Keratinocyte (primary cell): ENCODE data around the gene NLK. TPM values are rescaled to one million over a fixed set of nuclear protein-coding genes. Genes with fewer than 3 reads are reported as not detected.

Source experiments
- DNase-seq: peaks from one replicate; pipeline ENCODE4 v3.0.0-alpha.2; 2011; ENCODE audit warnings: low read depth, missing footprints, low spot score
- FAIRE-seq: peaks from 2 replicates; lab custom pipeline; 2011; peaks lifted over from hg19 to GRCh38; lab: Jason Lieb, UNC
- H2AFZ ChIP-seq: 2 replicates; pipeline ENCODE4 v1.6.0; 2012; ENCODE audit warnings: low read length, control low read depth, inconsistent platforms; ENCODE audit not compliant: control insufficient read depth
- H3K27ac ChIP-seq: 2 replicates; pipeline ENCODE4 v1.5.1; 2011; ENCODE audit warnings: low read length; ENCODE audit not compliant: control insufficient read depth, insufficient read depth
- H3K27me3 ChIP-seq: 3 replicates; pipeline ENCODE4 v1.6.0; 2011; ENCODE audit warnings: low read length; ENCODE audit not compliant: control insufficient read depth, insufficient read depth; ENCODE audit errors: extremely low read depth
- H3K36me3 ChIP-seq, 2 experiments: 2 replicates in 1 of 2; 3 replicates in 1 of 2; pipeline ENCODE4 v1.5.1; 2011; ENCODE audit warnings: low read length in 2 of 2, mild to moderate bottlenecking in 1 of 2; ENCODE audit not compliant: control insufficient read depth in 2 of 2, insufficient read depth in 2 of 2; ENCODE audit errors: extremely low read depth in 1 of 2
- H3K4me1 ChIP-seq: 3 replicates; pipeline ENCODE4 v1.5.1; 2011; ENCODE audit warnings: low read length; ENCODE audit not compliant: control insufficient read depth, insufficient read depth; ENCODE audit errors: extremely low read depth
- H3K4me2 ChIP-seq: 3 replicates; pipeline ENCODE4 v1.6.0; 2011; ENCODE audit warnings: low read depth, low read length; ENCODE audit not compliant: control insufficient read depth, insufficient read depth; ENCODE audit errors: extremely low read depth
- H3K4me3 ChIP-seq, 3 experiments: fragments of 200-600 bp in 1 of 3; sonication (generic) in 1 of 3; 2 replicates in 2 of 3; 3 replicates in 1 of 3; pipeline ENCODE4 v1.5.1; 2011 to 2016; ENCODE audit warnings: low read length in 3 of 3, mild to moderate bottlenecking in 3 of 3, control low read depth in 2 of 3, inconsistent platforms in 1 of 3, low read depth in 1 of 3, mixed read lengths in 1 of 3, mixed run types in 1 of 3, moderate library complexity in 1 of 3; ENCODE audit not compliant: control insufficient read depth in 2 of 3, insufficient read depth in 2 of 3; ENCODE audit errors: extremely low read depth in 1 of 3
- H3K79me2 ChIP-seq: 2 replicates; pipeline ENCODE4 v1.6.0; 2012; ENCODE audit warnings: low read length; ENCODE audit not compliant: control insufficient read depth, insufficient read depth
- H3K9ac ChIP-seq: 3 replicates; pipeline ENCODE4 v1.6.0; 2011; ENCODE audit warnings: low read length; ENCODE audit not compliant: control insufficient read depth, insufficient read depth; ENCODE audit errors: extremely low read depth
- H3K9me1 ChIP-seq: 3 replicates; pipeline ENCODE4 v1.6.0; 2011; ENCODE audit warnings: low read length; ENCODE audit not compliant: control insufficient read depth, insufficient read depth; ENCODE audit errors: extremely low read depth
- H3K9me3 ChIP-seq: 2 replicates; pipeline ENCODE4 v1.5.1; 2012; ENCODE audit warnings: low read depth, low read length; ENCODE audit not compliant: control insufficient read depth
- H4K20me1 ChIP-seq: 3 replicates; pipeline ENCODE4 v1.6.0; 2011; ENCODE audit warnings: low read length; ENCODE audit not compliant: control insufficient read depth, insufficient read depth; ENCODE audit errors: extremely low read depth
- CTCF ChIP-seq, 3 experiments: IDR thresholded peaks in 1 of 3; conservative IDR thresholded peaks in 1 of 3; optimal IDR thresholded peaks in 1 of 3; 2 replicates in 2 of 3; 3 replicates in 1 of 3; pipeline versions ENCODE3 to v1.5.1; 2011; ENCODE audit warnings: low read length in 3 of 3, mild to moderate bottlenecking in 3 of 3, moderate library complexity in 2 of 3, control low read depth in 1 of 3, inconsistent platforms in 1 of 3; ENCODE audit not compliant: insufficient read depth in 2 of 3; ENCODE audit errors: extremely low read depth in 1 of 3
- EZH2 ChIP-seq: IDR thresholded peaks from one replicate; pipeline ENCODE4 v1.6.1; 2012; ENCODE audit warnings: inconsistent platforms, mild to moderate bottlenecking, low read length, moderate library complexity
- dilution Hi-C: fragments of 300-500 bp; cut with MboI; formaldehyde crosslinking; loops from one replicate; pipeline ENCODE4 v1.7.0; 2020; ENCODE audit warnings: low sequenced_read_pairs; ENCODE audit not compliant: extremely low pct_ligation_motif_present
- polyA plus RNA-seq, 5 experiments: library from polyadenylated mRNA; depleted of rRNA in 3 of 5; stranded (reverse) in 3 of 5; stranded (forward) in 1 of 5; unstranded in 1 of 5; fragments of >200 nt; gene quantifications; 1 replicate in 1 of 5; 2 replicates in 3 of 5; 3 replicates in 1 of 5; pipeline versions ENCODE4 v1.2.1 to v1.2.3, GENCODE V29; 2011 to 2012; ENCODE audit warnings: missing spikeins in 2 of 5, low read depth in 1 of 5, low replicate concordance in 1 of 5

Gene NLK
- polyA plus RNA-seq, 1 donor (not counting 4 experiments of a cell fraction or from before 2014, with no cell fraction given) = 20.9 TPM

GRCh38 chr17:27993723-27994310 lies 48.7 kb upstream of the NLK start:
- dilution Hi-C loops = no loop called here
- H3K79me2 ChIP-seq = no peaks in the 10 kb centered on the region
- H3K4me2 ChIP-seq = no peak overlapping the region
- H3K27ac ChIP-seq = no peak overlapping the region
- peaks cover 19% of the 10 kb centered on the region for H3K4me1 ChIP-seq
- TF ChIP-seq CTCF (optimal IDR thresholded peaks at IDR 0.05 in 1 of 3, IDR thresholded peaks at IDR 0.05 in 1 of 3, conservative IDR thresholded peaks at IDR 0.05 in 1 of 3; ENCODE audit: extremely low read depth in 1 of 3, insufficient read depth in 2 of 3, low read length in 3 of 3) (no peak), EZH2 (no peak)
- H4K20me1 ChIP-seq = no peaks in the 10 kb centered on the region
- H3K36me3 ChIP-seq = no peaks in the 10 kb centered on the region
- no peak overlapping the region for H2AFZ ChIP-seq
- H3K27me3 ChIP-seq = peaks cover 2% of the 10 kb centered on the region
- no peak for FAIRE-seq
- no peaks in the 10 kb centered on the region for H3K9me1 ChIP-seq
- no peak overlapping the region for H3K9ac ChIP-seq
- no peaks in the 10 kb centered on the region for H3K9me3 ChIP-seq
- H3K4me3 ChIP-seq = no peak overlapping the region
- no peak for DNase-seq

- no peaks in the 10 kb centered on the region for H4K20me1 ChIP-seq
- no peaks in the 10 kb centered on the region for H3K9me1 ChIP-seq
- H3K4me3 ChIP-seq = no peak overlapping the region
- dilution Hi-C loops = no loop called here
- no peaks in the 10 kb centered on the region for H3K79me2 ChIP-seq
- H3K36me3 ChIP-seq = no peaks in the 10 kb centered on the region
- TF ChIP-seq CTCF (optimal IDR thresholded peaks at IDR 0.05 in 1 of 3, IDR thresholded peaks at IDR 0.05 in 1 of 3, conservative IDR thresholded peaks at IDR 0.05 in 1 of 3; ENCODE audit: extremely low read depth in 1 of 3, insufficient read depth in 2 of 3, low read length in 3 of 3) = no peak
- TF ChIP-seq EZH2 = no peak
- peaks cover 5% of the 10 kb centered on the region for H3K27me3 ChIP-seq
- H3K4me1 ChIP-seq = peaks cover 11% of the 10 kb centered on the region
- FAIRE-seq (no peak), DNase-seq (no peak)
- no peak overlapping the region for H3K4me2 ChIP-seq
- no peak overlapping the region for H3K27ac ChIP-seq
- no peak overlapping the region for H3K9ac ChIP-seq
- H2AFZ ChIP-seq = no peak overlapping the region
- H3K9me3 ChIP-seq = no peaks in the 10 kb centered on the region
Observed at GRCh38 chr17:27994586-27994985, 47.9 kb upstream of the NLK start.
